GM23338 (cell line): ENCODE results near the gene NFIC. TPM values are rescaled to one million over a fixed set of nuclear protein-coding genes. Genes with fewer than 3 reads are reported as not detected.

Experiments used
- ATAC-seq: fragments of 200-7000 bp; cut with Tn5 transposase; 3 replicates; pipeline ENCODE4 v1.9.1; 2020
- DNase-seq: peaks from one replicate; pipeline ENCODE4 v3.0.0-alpha.2; 2015; ENCODE audit warnings: low spot score
- H2AFZ ChIP-seq: fragments of 200-600 bp; sonication (generic); 2 replicates; pipeline ENCODE4 v1.8.0; 2016; ENCODE audit warnings: antibody characterized with exemption, mild to moderate bottlenecking, moderate library complexity
- H3F3A ChIP-seq: fragments of 200-600 bp; sonication (generic); replicated peaks from 2 replicates; pipeline ENCODE4 v1.8.0; 2017; ENCODE audit warnings: antibody characterized with exemption, mixed run types, low read depth
- H3K27ac ChIP-seq: fragments of 200-600 bp; sonication (generic); 2 replicates; pipeline ENCODE4 v1.6.1; 2016; ENCODE audit warnings: low read depth
- H3K27me3 ChIP-seq: fragments of 200-600 bp; sonication (generic); 2 replicates; pipeline ENCODE4 v1.8.0; 2016; ENCODE audit warnings: mild to moderate bottlenecking, mixed run types, moderate library complexity; ENCODE audit not compliant: insufficient read depth
- H3K36me3 ChIP-seq: fragments of 200-600 bp; sonication (generic); 2 replicates; pipeline ENCODE4 v1.8.0; 2016; ENCODE audit warnings: mild to moderate bottlenecking; ENCODE audit not compliant: insufficient read depth
- H3K4me1 ChIP-seq: fragments of 200-600 bp; sonication (generic); 2 replicates; pipeline ENCODE4 v1.8.0; 2016; ENCODE audit warnings: mild to moderate bottlenecking, moderate library complexity; ENCODE audit not compliant: insufficient read depth
- H3K4me2 ChIP-seq: fragments of 200-600 bp; sonication (generic); 2 replicates; pipeline ENCODE4 v1.7.1; 2017; ENCODE audit warnings: mixed run types
- H3K4me3 ChIP-seq: fragments of 200-600 bp; sonication (generic); 2 replicates; pipeline ENCODE4 v1.6.1; 2016; ENCODE audit warnings: mixed run types
- H3K79me2 ChIP-seq: fragments of 200-600 bp; sonication (generic); replicated peaks from 2 replicates; pipeline ENCODE4 v1.8.0; 2017; ENCODE audit warnings: mild to moderate bottlenecking; ENCODE audit not compliant: insufficient read depth
- H3K9me2 ChIP-seq: fragments of 200-600 bp; sonication (generic); 2 replicates; pipeline ENCODE4 v1.8.0; 2017; ENCODE audit not compliant: insufficient read depth
- H4K20me1 ChIP-seq: fragments of 200-600 bp; sonication (generic); replicated peaks from 2 replicates; pipeline ENCODE4 v1.8.0; 2017; ENCODE audit warnings: mild to moderate bottlenecking; ENCODE audit not compliant: insufficient read depth
- H3K27ac Mint-ChIP-seq: 2 replicates; pipeline ENCODE4 v1.8.0; 2020; ENCODE audit warnings: inconsistent platforms, mild to moderate bottlenecking, moderate library complexity, mixed read lengths
- H3K27me3 Mint-ChIP-seq: 3 replicates; pipeline ENCODE4 v1.8.0; 2022; ENCODE audit warnings: low read depth, mild to moderate bottlenecking, moderate library complexity, mixed read lengths, inconsistent platforms; ENCODE audit not compliant: insufficient read depth, poor library complexity
- H3K36me3 Mint-ChIP-seq: 3 replicates; pipeline ENCODE4 v1.8.0; 2021; ENCODE audit warnings: low read depth, mild to moderate bottlenecking, inconsistent platforms, moderate library complexity, mixed read lengths
- H3K4me1 Mint-ChIP-seq: 3 replicates; pipeline ENCODE4 v1.8.0; 2020; ENCODE audit warnings: mild to moderate bottlenecking, inconsistent platforms, mixed read lengths
- H3K4me3 Mint-ChIP-seq: 3 replicates; pipeline ENCODE4 v1.8.0; 2021; ENCODE audit warnings: moderate library complexity, mild to moderate bottlenecking, inconsistent platforms, mixed read lengths
- H3K9me3 Mint-ChIP-seq: 3 replicates; pipeline ENCODE4 v1.8.0; 2020; ENCODE audit warnings: moderate library complexity, mild to moderate bottlenecking, inconsistent platforms, mixed read lengths
- CREB1 ChIP-seq: fragments of 250-450 bp; sonication (Bioruptor Pico); IDR thresholded peaks from 2 replicates; pipeline ENCODE4 v1.5.0; 2020; ENCODE audit warnings: low read depth, mild to moderate bottlenecking, moderate library complexity
- EZH2phosphoT487 ChIP-seq: fragments of 200-600 bp; sonication (generic); IDR thresholded peaks from one replicate; pipeline ENCODE4 v1.8.1; 2018; ENCODE audit warnings: antibody characterized with exemption; ENCODE audit not compliant: unreplicated experiment
- JUNB ChIP-seq: IDR thresholded peaks from one replicate; pipeline ENCODE4 v1.6.1; 2016; ENCODE audit warnings: antibody characterized with exemption; ENCODE audit not compliant: unreplicated experiment
- NANOG ChIP-seq: IDR thresholded peaks from 2 replicates; pipeline ENCODE4 v1.6.1; 2016; ENCODE audit warnings: antibody characterized with exemption, borderline replicate concordance
- POLR2AphosphoS5 ChIP-seq: IDR thresholded peaks from 2 replicates; pipeline ENCODE4 v1.6.1; 2016; ENCODE audit warnings: antibody characterized with exemption, low read depth
- REST ChIP-seq: IDR thresholded peaks from one replicate; pipeline ENCODE4 v1.6.1; 2018; ENCODE audit warnings: antibody characterized with exemption; ENCODE audit not compliant: unreplicated experiment
- STAT1 ChIP-seq: IDR thresholded peaks from one replicate; pipeline ENCODE4 v1.6.1; 2016; ENCODE audit warnings: antibody characterized with exemption; ENCODE audit not compliant: unreplicated experiment
- ZNF114 ChIP-seq: fragments of 250-450 bp; sonication (Bioruptor Pico); IDR thresholded peaks from 2 replicates; pipeline ENCODE4 v1.5.0; 2020; ENCODE audit warnings: mild to moderate bottlenecking, moderate library complexity
- ZNF331 ChIP-seq: fragments of 250-450 bp; sonication (Bioruptor Pico); IDR thresholded peaks from 2 replicates; pipeline ENCODE4 v1.5.0; 2020; ENCODE audit warnings: low read depth, mild to moderate bottlenecking, moderate library complexity
- polyA plus RNA-seq: library from polyadenylated mRNA; unstranded; fragments of >200 nt; fragmentation: Nextera tagmentation; extraction: Ambion mirVana; gene quantifications from 2 replicates; pipeline ENCODE4 v1.2.1, GENCODE V29; 2016
- total RNA-seq: library from RNA; depleted of rRNA; stranded (reverse); fragments of >200 nt; shearing (Covaris generic); gene quantifications from 2 replicates; pipeline ENCODE4 v1.2.3, GENCODE V29; 2014
- TF ChIP-seq, protein P1 (sequence below), 2 experiments: fragments of 200-600 bp in 1 of 2; sonication (generic) in 1 of 2; conservative IDR thresholded peaks; 2 replicates each; pipeline versions ENCODE4 v1.5.1 to v1.6.1; 2016 to 2017; ENCODE audit warnings: antibody characterized with exemption in 2 of 2, low read depth in 2 of 2, mild to moderate bottlenecking in 2 of 2, moderate library complexity in 1 of 2
- TF ChIP-seq, protein P2 (sequence below): IDR thresholded peaks from 2 replicates; pipeline ENCODE4 v1.6.1; 2016; ENCODE audit warnings: antibody characterized with exemption

NFIC gene
- total and polyA plus RNA-seq, 2 experiments from 2014 or later: 1.3 to 5.3 TPM

DNA sequence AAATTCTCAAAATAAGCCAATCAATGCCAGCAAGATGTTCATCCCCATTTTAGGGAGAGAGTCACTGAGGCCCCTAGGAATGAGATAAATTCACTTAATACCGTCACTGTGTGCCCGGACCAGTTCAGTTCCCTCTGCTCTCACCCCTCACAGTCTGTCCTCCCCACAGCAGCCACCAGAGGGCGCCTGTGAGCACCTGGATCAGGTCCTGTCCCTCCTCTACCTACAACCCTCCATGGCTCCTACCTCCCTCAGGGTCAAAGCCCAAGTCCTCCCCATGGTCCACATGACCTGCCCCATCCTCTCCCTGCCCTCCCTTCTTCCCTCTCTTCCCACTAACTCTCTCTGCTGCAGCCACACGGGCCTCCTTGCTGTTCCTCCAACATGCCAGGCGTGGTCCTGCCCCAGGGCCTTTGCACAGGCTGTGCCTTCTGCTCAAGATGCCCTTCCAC lies 42.0 kb upstream of the NFIC start:
- Histone ChIP-seq H3K9me2 (0 out of 2 replicates have a peak, but pooled peaks cover 4% of the 10 kb centered on the region), H2AFZ (no peak overlapping the region), H3K79me2 (no peaks in the 10 kb centered on the region), H3K4me1 (no peaks in the 10 kb centered on the region), H3F3A (no peaks in the 10 kb centered on the region), H3K36me3 (no peaks in the 10 kb centered on the region), H4K20me1 (no peaks in the 10 kb centered on the region; the same call in 1 of the 2 replicates), H3K27ac (no peak overlapping the region), H3K4me3 (no peak overlapping the region), H3K4me2 (no peak overlapping the region), H3K27me3 (no peaks in the 10 kb centered on the region; the same call in 1 of the 2 replicates)
- H3K27ac Mint-ChIP-seq: no peak overlapping the region
- peaks cover 9% of the 10 kb centered on the region for H3K27me3 Mint-ChIP-seq
- TF ChIP-seq EZH2phosphoT487 (no peak), CREB1 (no peak), STAT1 (no peak), JUNB (no peak), REST (no peak), POLR2AphosphoS5 (no peak)
- TF ChIP-seq, protein P1, sequence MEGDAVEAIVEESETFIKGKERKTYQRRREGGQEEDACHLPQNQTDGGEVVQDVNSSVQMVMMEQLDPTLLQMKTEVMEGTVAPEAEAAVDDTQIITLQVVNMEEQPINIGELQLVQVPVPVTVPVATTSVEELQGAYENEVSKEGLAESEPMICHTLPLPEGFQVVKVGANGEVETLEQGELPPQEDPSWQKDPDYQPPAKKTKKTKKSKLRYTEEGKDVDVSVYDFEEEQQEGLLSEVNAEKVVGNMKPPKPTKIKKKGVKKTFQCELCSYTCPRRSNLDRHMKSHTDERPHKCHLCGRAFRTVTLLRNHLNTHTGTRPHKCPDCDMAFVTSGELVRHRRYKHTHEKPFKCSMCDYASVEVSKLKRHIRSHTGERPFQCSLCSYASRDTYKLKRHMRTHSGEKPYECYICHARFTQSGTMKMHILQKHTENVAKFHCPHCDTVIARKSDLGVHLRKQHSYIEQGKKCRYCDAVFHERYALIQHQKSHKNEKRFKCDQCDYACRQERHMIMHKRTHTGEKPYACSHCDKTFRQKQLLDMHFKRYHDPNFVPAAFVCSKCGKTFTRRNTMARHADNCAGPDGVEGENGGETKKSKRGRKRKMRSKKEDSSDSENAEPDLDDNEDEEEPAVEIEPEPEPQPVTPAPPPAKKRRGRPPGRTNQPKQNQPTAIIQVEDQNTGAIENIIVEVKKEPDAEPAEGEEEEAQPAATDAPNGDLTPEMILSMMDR (conservative IDR thresholded peaks at IDR 0.05; ENCODE audit: low read depth in 2 of 2): peak; percentile 79
- H3K36me3 Mint-ChIP-seq: no peaks in the 10 kb centered on the region; the same call in 2 of the 3 replicates
- H3K4me3 Mint-ChIP-seq: no peak overlapping the region
- ATAC-seq (peak; percentile 82), DNase-seq (peak; percentile 62)
- H3K9me3 Mint-ChIP-seq: no peaks in the 10 kb centered on the region
- no peaks in the 10 kb centered on the region for H3K4me1 Mint-ChIP-seq

DNA sequence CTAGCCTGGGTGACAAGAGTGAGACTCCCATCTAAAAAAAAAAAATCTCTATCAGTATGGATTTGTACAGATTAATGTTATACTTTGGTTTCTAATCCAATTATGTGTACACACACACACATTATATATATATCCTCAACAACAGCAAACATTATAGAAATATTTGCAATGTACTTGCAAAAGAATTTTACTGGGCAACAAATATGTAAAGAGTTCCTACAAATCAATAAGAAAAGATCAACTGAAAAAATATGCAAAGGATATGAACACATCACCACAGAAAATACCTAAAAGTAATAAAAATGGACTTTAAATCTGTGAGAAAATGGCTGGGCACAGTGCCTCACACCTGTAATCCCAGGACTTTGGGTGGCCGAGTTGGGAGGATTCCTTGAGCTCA lies 40.9 kb upstream of the NFIC start:
- peaks cover 9% of the 10 kb centered on the region for H3K27me3 Mint-ChIP-seq
- Histone ChIP-seq H3K9me2 (0 out of 2 replicates have a peak, but pooled peaks cover 4% of the 10 kb centered on the region), H3K27me3 (no peaks in the 10 kb centered on the region; the same call in 1 of the 2 replicates), H3K4me1 (no peaks in the 10 kb centered on the region), H3K36me3 (no peaks in the 10 kb centered on the region), H3K27ac (no peak overlapping the region), H3K4me2 (no peak overlapping the region), H3K4me3 (no peak overlapping the region), H3K79me2 (no peaks in the 10 kb centered on the region), H4K20me1 (no peaks in the 10 kb centered on the region; the same call in 1 of the 2 replicates), H3F3A (no peaks in the 10 kb centered on the region), H2AFZ (no peak overlapping the region)
- no peaks in the 10 kb centered on the region for H3K9me3 Mint-ChIP-seq
- H3K27ac Mint-ChIP-seq: no peak overlapping the region
- H3K4me3 Mint-ChIP-seq: no peak overlapping the region
- ATAC-seq (no peak), DNase-seq (no peak)
- H3K4me1 Mint-ChIP-seq: no peaks in the 10 kb centered on the region
- H3K36me3 Mint-ChIP-seq: no peaks in the 10 kb centered on the region; the same call in 2 of the 3 replicates
- no peak for TF ChIP-seq EZH2phosphoT487
- TF ChIP-seq ZNF331 (CRISPR knock-in tag): no peak
- TF ChIP-seq REST: no peak
- TF ChIP-seq, protein P2, sequence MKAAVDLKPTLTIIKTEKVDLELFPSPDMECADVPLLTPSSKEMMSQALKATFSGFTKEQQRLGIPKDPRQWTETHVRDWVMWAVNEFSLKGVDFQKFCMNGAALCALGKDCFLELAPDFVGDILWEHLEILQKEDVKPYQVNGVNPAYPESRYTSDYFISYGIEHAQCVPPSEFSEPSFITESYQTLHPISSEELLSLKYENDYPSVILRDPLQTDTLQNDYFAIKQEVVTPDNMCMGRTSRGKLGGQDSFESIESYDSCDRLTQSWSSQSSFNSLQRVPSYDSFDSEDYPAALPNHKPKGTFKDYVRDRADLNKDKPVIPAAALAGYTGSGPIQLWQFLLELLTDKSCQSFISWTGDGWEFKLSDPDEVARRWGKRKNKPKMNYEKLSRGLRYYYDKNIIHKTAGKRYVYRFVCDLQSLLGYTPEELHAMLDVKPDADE: no peak
- TF ChIP-seq NANOG: no peak
- TF ChIP-seq, protein P1 (conservative IDR thresholded peaks at IDR 0.05; ENCODE audit: low read depth in 2 of 2): no peak
- no peak for TF ChIP-seq ZNF114 (CRISPR knock-in tag)
